Measurements from ENCODE around the gene KRT12.

KRT12 gene

DNA sequence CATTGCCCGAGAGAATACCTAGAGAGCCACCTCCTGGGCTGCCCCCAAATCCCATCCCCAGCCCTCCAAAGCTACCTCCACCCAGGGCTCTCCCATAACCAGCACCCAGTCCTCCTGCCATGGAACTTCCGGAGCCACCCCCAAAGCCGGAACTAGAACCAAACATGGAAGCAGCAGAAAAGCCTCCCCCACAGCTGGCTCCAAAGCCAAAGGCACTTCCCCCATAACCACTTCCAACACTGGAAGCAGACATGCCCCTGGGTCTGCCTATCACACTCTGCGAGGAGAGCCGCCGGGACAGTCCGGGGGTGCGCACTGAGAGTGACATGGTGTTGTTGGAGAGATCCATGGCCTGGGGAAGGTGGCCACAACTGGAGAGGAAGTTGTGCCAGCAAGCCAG lies at the start of gene KRT12:
Gene KRT12 (minus strand): TSS at position 386 of the 400 bp plus-strand sequence. CDS start 37 bp downstream, at position 349.
- no peak for DNase-seq

DNA sequence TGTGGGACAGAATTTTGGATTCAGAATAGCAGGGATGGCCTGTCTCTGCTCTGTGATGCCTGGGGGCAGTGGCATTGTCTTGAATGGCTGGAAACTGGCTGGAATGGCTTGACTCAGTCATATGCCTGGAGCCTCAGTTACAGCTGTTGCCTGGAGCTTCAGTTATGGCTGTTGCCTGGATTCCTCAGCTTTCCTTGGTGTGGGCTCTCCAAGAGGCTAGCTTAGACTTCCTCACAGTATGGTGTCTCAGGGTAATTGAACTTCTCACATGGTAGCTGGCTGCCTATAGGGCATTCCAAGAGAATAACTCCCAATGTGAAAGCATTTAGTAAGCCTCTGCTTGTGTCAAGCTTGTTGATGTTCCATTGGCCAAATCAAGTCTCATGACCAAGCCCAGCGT lies 49.3 kb upstream of the KRT12 start:
- DNase-seq: no peak

DNA sequence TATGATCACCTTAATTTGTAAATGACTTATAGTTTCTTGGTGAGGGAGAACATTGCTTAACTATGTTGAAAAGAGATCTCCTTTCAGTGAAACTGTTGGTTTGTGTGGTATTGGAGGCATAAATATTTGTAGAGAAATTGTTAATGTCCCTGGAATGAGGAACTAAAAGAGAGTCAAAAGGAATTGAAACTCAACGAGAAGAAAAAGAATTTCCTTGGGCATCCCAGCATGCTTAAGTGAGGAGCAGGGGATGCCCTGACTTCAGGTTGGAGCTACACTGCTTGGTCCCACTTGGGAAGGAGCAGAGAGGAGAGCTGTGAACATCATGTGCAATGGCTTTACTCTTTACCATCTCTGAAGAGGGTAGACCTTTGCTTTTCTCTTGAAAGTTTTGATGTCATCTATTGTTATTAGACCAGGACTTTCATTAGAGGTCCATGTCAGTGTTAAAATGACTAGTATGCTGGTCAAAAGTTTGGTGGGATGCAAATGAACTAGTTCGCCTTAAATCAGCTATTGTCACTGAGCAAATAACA lies 48.8 kb upstream of the KRT12 start:
- DNase-seq: peak; percentile 73

DNA sequence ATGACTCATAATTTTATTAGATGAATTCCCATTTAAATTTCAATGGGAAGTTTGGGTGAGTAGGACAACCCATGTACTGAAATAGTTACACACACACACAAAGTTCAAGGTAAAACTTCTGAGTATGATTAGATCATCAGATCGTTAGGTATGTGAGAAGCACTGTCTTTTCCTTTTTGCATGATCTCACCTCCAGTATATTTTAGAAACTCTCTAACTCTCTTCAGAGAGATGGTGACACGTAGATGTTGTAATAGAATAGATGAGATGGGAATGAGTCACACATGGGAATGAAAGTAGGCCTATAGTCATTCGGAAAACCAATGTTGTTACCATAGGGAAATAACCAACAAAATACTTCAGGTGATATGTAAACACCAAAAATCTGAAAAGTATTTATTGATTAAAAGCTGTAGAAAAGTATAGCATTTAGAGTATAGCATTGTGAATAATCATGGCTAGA lies 48.2 kb upstream of the KRT12 start:
- peak; percentile 86 for DNase-seq

DNA sequence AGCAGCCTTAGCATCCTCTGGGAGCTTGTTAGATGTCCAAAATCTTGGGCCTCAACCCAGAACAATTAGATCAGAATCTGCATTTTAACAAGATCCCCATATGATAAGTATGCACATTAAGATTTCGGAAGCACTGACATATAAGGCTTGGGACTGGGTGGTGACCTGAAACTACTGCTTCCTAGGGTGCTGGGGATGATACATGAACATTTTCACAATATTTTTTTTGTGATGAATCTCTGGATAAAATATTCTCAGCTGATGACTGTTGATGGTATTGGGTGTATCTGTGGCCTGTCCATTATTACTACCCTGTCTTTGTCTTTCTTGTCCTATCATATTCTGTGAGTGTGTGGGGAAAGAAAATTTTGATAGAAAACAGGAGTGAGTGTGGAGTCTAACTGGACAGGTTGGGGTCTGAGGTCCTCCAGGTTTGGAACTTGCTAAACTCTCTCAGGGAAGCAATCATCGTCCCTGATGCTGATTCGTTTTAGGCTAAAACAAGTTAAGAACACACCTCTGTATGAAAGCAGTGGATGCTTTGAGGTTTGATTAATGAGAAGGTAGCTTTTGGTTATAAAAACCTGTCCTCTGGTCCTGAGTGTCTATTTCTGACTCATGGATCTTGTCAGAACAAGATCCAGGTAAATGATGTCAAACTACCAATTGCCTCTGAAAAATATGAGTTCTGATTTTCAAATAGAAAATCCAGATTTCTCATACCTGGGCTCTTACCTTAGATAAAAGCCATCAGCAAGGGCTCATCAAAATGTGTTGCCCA lies 47.2 kb upstream of the KRT12 start:
- no peak for DNase-seq

DNA sequence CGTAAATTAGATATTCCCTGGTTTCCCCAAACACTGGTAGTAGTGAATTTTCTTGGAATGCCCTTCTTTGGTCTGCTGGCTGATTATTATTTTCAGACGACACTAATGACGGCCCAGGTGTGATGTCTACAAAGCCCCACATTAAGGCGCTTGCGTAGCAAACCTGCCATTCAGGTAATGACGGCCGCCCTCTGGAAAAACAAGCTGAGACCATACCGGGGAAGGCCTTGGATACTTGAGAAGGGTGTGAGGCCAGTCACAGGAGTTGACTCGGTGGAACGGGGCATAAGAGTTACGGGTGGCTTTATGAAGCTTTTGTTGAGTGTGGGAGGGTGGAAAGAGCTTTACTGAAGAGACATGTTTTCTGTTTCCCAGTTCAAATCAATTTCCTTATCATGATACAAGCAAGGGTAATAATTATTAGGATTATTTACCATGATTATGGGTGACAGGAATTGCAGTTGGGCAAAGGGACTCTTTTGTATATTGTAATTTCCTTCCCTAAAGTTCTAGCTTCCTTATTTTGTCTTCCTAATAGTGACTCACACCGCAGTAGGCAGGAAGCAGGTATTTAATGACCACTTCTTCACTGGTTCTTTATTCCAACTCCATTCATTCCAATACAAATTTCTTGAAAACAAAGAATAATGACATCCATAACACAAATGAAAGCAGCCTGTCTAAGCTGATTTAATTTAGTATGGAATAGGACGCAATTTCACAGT lies 45.6 kb upstream of the KRT12 start:
- DNase-seq: peak; percentile 41

DNA sequence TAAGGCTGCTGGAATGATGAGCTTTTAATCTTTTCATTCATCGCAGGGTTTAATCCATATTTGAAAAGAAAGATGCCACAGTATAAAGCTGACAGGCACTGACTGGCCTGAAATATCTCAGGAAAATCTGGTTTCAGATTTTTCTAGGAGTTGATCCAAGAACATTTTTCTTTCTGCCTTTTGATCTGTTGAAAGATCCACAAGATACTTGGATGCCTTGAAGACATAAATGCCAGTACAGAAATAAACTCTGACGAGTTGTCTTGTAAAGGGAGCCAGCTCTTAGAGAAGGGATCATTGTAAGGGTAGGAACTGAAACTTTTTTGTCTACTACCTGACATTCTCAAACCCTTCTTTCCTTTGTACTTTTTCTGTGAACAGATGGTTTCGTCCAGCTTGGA lies 43.4 kb upstream of the KRT12 start:
- DNase-seq: no peak

DNA sequence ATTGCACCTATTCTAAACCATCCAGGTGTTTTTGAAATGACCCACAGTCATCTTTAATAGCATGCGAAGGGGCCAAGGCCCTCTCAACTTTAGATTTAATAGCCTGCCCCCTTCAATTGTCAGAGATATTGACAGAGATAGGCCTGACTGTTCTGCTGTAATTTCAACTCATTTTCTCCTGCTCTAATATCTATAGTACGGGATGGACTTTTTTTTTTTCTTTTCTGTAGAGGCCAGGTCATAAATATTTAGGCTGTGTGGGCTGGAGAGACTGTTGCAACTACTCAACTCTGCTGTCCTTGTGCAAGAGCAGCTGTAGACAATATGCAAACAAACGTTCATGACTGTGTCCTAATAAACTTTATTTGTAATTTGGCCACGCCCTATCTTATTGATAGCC lies 42.7 kb upstream of the KRT12 start:
- peak; percentile 17 for DNase-seq

DNA sequence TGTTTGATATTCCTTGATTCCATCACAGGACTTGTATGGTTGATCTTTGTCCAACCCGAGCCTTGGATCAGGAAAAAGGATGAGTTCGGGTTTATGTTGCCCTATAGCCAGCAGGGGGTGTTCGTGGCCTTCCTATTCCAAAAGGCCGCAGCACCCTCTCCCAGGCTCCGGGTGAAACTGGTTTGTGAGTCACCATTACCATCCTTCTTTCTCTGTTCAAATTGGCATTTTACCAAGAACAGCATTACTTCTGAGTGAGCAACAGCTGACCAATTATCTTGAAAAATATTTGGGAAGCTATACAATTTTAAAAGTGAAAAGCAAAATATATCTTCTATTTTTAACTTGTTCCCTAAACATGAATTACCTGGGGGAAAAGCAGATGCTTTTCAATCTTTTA lies 42.3 kb upstream of the KRT12 start:
- peak; percentile 94 for DNase-seq

DNA sequence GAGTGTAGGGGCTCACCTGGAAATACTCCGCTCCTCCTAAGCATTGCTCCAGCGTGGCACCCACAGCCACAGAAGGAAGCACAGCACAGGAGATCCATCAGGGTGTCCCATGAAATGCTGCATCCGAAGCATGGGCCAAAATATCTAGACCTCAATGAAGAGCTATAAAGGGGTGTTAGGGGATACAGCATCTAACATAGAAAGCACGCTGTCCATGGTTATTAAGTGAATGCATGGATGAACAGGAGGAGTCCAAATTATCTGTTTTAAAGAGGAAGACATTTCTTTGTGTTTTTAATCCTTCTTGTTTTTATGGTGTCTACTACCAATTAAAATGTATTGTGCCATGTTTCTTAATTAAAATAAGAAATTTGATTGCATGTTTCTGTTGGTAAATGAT lies 39.6 kb upstream of the KRT12 start:
- no peak for DNase-seq

DNA sequence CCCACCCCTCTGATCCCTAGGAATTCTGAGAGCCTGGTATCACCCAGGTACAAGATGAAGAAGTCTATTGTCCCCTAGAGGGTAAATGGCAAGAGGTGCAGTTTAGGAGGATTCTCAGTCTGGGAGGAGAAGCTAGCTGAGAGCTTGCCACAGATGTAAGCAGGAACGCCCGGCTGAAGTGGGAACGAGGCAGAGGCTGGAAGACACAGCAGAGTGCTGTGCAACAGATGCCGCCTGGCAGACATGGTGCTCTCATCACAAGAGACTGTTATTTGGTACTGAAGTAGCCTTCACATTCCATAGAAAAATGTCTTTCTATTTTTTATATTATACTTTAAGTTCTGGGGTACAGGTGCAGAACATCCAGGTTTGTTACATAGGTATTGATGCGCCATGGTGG lies 38.3 kb upstream of the KRT12 start:
- DNase-seq: no peak

DNA sequence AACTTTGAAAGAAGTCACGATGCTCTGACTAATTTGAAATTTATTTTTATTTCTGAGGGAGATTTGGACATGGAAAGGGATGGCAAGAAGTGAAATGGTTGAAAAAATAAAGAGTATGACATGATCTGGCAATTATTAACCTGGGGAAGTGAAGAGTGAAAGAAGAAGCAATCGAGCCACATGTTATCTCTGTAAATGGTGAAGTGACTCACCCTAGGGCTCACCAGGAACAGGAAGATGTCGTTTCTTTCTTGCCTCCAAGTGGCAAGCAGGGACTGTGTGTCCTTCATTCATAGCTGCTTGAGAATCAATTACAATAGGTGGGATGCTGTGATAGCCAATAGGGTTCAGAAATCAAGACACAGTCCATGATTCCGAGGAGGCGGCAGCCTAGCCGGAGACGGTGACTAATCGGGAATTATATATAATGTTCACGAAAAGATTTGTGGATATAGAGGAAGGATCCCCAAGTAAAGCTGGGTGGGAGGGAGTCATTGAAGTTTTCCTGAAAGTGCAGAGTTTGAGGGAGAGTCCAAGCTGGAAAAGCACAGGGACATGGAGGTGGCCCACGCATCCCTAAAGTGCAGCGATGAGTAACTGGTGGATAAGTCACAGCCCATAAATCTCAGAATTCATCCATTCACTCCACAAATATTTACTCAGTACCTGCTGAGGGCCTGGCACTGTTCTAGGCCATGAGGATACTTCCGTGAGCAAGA lies 36.3 kb upstream of the KRT12 start:
- peak; percentile 65 for DNase-seq

DNA sequence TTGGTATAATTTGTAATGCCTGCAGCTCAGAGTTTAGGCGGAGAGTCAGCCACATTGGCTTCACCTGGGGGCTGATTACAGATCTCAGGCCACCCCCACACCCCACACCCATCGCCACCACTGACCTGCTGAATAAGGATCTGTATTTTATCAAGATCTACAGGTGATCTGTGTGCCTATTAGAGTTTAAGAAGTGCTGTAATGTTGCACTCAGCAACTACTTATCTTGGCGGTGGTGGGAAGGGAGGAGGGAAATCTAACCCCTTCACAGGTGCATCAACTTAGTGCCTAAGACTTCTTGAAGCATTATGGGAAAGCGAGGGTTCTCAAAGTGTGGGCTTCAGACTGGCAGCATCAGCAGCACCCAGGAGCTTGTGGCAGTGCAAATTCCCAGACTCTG lies 35.5 kb upstream of the KRT12 start:
- no peak for DNase-seq

DNA sequence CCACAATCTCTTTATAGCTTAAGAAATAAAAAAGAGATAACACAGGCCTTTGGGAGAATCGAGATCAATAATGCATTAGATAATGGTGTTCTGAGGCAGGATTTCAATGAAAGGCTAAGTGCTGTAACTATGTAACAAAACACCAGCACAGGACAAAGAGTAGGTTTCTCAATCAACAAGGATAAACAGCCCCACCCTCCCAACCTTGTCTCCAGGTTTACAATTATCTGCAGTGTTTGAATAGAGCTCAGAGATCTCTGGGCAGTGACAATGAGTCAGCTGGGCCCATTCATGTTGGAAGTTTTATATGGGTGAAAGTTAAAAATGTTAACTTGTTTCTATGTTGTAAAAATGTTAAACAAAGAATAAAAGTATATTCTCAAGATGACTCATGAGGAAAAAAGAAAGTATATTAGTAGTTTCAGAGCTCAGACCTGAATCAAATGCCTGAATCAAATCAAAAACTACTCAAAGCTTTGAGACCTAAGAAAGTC lies 35.0 kb upstream of the KRT12 start:
- DNase-seq: peak; percentile 10

DNA sequence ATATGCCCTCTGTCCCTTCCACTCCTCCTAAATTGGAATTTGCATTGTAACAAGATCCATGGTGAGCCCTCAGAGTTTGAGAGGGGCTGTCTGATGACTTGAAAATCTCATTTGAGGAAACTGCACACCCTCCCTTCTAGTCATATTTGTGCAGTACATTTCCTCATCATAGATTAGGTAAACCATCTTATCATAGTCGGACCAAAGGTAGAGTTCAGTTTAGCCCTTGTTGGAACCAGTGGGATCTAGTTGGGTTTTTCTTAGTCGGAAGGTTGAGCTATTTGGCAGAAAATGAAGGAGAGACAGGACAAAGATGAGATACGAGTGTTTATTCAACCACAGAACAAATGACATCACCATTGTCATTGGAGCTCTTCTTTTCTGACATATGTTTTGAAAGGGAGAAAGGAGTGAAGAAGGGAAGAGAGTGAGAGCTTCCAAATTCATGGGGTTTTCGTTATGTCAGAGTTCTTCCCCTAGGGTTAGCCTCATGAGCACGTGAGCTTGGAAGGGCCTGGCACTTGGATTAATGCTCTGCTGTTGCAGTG lies 33.9 kb upstream of the KRT12 start:
- no peak for DNase-seq

DNA sequence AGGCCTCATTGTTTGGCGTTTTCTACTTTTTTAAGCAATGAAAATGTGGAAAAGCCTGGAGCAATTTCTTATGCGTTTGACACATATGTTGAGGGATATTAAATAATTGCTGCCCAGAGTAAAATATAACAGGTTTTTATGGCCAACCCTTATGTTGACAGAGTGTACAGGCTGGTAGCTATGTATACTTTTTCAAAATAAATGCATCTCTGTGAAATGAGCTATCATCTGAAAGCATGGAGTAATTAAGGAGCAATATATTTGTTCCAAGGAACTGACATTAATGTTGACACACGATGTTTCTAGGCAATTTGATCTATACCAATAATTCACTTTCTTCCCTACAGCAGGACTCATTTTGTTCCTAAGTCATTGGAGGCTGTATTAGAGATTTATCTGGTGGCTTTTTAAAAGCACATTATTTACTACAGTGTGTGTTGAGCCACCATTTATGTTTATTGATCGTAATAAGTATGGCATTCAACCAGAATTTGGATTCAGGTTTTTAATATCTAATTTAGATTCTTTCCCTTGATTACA lies 30.0 kb upstream of the KRT12 start:
- no peak for DNase-seq

DNA sequence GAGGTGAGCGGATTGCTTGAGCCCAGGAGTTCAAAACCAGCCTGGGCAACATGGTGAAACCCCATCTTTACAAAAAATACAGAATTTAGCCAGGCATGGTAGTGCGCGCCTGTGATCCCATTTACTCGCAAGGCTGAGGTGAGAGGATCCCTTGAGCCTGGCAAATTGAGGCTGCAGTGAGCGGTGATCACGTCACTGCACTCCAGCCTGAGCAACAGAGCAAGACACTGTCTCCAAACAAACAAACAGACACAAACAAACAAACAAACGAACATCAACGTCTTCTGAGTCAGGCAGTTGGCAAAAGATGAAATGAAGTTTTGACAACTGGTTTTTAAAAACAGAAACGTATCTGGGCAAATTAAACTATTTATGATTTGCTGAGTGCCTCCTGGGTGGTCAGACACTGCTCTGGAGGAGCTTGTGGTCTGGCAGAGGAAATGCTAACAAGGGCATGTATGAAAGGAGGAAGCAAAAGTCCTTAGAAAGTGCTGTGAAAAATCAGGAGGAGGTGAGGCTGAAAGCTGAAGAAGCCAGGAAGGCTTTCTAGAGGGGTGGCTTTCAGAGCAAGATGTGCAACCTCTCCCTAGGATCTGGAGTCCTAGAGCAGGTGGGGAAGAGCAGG lies 28.2 kb upstream of the KRT12 start:
- DNase-seq: no peak

DNA sequence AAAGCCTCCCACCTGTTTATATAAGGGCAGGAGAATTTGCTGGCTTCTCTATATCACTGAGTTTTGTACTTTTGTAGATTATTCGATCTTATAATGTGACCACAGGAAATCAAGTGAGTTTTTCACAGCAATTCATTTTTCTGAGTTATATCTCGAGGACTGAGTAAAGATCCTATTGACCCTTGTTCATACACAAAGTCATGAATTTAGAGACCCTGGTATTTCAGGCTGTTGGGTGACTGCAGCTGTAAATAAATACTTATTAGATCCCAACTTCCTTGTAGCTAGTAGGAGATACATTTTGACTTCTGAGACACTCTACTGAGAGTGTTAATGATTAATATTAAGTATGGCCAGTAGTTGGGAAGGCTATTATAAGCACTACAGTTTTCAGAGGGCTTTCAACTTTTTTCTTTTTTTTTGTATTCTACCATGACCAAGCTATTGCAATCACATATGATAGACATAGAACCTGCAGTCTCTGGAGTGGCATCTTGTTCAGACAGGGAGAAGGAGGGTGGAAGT lies 21.2 kb upstream of the KRT12 start:
- no peak for DNase-seq

DNA sequence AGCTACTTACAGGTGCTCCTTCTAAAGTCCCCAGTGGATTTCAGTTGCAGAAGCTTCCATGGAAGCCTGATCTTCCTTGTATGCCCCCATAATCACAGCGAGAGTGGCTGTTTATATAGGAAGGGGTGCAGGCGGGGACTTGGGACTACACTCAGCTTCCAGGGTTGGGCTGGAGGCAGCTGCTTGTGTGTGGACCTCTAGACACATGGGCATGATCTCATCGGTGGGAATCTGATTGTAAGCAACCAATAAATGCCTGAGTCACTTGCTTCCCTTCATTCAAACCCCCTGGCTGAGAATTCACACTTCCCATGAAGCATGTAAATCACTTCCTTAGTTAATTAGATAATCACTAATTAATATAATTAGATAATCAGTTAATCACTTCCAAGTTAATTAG lies 19.1 kb upstream of the KRT12 start:
- DNase-seq: no peak

DNA sequence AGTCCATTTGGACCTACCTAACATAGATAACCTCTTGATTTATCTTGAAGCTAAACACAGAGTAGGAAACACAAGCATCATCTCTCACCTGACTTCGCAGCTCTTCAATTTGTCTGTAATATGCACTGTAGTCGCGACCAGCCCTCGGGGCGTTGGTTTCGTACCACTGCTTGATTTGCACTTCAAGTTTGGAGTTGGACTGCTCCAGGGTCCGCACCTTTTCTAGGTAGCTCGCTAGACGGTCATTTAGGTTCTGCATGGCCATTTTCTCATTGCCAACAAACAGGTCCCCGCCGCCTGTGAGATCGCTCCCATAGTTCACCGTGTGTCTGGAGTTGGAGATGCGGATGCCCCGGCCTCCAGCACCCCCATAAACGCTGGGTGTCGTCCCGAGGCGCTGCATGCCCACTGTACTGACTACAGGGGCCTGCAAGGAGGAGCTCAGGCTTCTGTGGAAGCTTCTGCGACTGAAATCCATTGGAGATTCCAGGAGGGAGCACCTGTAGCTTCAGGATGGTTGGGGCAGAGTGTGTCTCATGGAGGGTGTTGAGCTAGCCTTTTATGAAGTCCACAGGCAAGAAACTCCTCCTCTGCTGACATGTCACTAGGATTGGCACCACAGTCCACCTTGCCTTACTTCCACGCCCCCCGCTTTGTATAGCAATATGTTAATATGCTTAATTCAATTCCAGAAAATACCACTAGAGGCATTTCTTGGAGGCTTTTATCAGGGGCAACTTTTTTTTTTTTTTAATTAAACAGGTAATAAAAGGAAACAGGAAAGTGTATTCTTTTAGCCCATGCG lies 17.9 kb upstream of the KRT12 start, which contains the start of gene KRT20:
Gene KRT20 (minus strand): TSS at position 535 of the 805 bp plus-strand sequence. CDS start 57 bp downstream, at position 478.
- DNase-seq: no peak

All from suppressor macrophage treated with lipopolysaccharide for 4 hours (primary cell).